Transverse colon (tissue), 4 donors: ENCODE results near the gene HNRNPR.
"Not testable (repeated sequence)": the region's sequence is repeated elsewhere in the genome, so short reads cannot be mapped to it uniquely, and the experiment has no call there.

Source experiments
- POLR2AphosphoS5 ChIP-seq, 3 donors: sonication (generic); formaldehyde crosslinking; IDR thresholded peaks; one replicate each; pipeline ENCODE4 v1.6.1; 2016; ENCODE audit warnings: antibody characterized with exemption in 3 of 3
- TF ChIP-seq, protein P1 (sequence below), 5 experiments: fragments of 200-600 bp in 3 of 5; fragments of 450-650 bp in 2 of 5; sonication (generic) in 3 of 5; IDR thresholded peaks; 1 replicate in 2 of 5; 2 replicates in 3 of 5; pipeline ENCODE4 v1.5.1; 2016 to 2017; ENCODE audit warnings: antibody characterized with exemption in 5 of 5, inconsistent platforms in 3 of 5, mild to moderate bottlenecking in 2 of 5, moderate library complexity in 1 of 5

DNA sequence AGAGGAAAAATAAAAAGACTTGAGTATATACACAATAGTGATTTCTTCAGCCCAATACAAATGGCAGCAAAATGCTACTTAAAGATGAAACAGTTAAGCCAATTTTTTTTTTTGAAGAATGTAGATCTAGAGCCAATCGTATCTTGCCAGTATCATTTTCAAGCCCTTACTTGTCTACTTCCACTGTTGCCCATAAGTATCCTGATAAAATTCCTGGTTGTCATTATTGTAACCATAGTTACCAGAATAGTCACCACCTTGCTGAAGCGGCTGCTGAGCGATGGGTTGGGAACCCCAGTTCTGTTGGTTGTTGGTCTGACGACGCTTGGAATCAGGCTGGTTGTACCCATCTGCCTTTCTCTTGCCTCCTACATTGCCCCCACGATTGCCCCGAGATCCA, 33.8 kb downstream of the HNRNPR start:
- TF ChIP-seq, protein P1, sequence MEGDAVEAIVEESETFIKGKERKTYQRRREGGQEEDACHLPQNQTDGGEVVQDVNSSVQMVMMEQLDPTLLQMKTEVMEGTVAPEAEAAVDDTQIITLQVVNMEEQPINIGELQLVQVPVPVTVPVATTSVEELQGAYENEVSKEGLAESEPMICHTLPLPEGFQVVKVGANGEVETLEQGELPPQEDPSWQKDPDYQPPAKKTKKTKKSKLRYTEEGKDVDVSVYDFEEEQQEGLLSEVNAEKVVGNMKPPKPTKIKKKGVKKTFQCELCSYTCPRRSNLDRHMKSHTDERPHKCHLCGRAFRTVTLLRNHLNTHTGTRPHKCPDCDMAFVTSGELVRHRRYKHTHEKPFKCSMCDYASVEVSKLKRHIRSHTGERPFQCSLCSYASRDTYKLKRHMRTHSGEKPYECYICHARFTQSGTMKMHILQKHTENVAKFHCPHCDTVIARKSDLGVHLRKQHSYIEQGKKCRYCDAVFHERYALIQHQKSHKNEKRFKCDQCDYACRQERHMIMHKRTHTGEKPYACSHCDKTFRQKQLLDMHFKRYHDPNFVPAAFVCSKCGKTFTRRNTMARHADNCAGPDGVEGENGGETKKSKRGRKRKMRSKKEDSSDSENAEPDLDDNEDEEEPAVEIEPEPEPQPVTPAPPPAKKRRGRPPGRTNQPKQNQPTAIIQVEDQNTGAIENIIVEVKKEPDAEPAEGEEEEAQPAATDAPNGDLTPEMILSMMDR (IDR thresholded peaks at IDR 0.05): not testable (repeated sequence)
- TF ChIP-seq POLR2AphosphoS5 (IDR thresholded peaks at IDR 0.05): not testable (repeated sequence)
